ENCODE measurements around the gene ZACN. TPM values are rescaled to one million over a fixed set of nuclear protein-coding genes. Genes with fewer than 3 reads are reported as not detected.

The ZACN gene
- total RNA-seq = not detected

DNA sequence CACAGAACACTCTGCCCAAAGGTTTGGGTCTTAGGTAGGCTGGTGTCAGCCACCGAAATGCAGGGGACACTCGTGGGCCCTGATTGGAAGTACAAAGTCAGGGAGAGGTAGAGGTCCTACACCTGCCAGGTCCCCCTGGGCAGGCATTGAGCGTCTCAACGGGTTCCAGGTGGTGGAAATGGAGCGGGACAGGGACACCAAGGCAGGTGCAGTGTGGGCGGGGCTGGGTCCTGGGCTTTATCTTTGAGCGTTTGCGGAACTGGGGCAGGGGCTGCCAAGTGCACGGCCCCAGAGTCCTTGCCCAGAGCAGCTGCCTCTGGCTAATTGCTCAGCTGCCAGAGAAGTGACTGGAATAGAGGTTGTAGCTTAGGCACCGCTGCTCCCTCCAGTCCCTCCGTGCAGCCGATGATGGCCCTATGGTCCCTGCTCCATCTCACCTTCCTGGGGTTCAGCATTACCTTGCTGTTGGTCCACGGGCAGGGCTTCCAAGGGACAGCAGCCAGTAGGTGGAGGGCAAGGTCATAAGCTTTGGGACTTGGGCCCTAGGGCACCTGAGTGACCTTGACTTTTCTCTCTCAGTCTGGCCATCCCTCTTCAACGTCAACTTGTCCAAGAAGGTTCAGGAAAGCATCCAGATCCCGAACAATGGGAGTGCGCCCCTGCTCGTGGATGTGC, at the start of gene ZACN:
ZACN (plus strand) TSS at position 323 of the 675 bp plus-strand sequence; CDS start at position 406, 83 bp downstream.
- H3K4me1 ChIP-seq (ENCODE audit: control insufficient read depth in 1 of 2, low read depth in 2 of 2) = peaks cover 7 to 34% of the 10 kb centered on the region in 2 donors
- no peak within 1 kb of the TSS for H3K27ac ChIP-seq
- H3K4me3 ChIP-seq = no peak within 1 kb of the TSS
- peaks cover 13% of the 10 kb centered on the region for H3K27me3 ChIP-seq (replicated peaks; ENCODE audit: insufficient read depth)
- DNase-seq (ENCODE audit: low spot score) (no peak), ATAC-seq (ENCODE audit: insufficient number of reproducible peaks, low FRiP score, low read depth) (no peak)
- TF ChIP-seq, protein P1, sequence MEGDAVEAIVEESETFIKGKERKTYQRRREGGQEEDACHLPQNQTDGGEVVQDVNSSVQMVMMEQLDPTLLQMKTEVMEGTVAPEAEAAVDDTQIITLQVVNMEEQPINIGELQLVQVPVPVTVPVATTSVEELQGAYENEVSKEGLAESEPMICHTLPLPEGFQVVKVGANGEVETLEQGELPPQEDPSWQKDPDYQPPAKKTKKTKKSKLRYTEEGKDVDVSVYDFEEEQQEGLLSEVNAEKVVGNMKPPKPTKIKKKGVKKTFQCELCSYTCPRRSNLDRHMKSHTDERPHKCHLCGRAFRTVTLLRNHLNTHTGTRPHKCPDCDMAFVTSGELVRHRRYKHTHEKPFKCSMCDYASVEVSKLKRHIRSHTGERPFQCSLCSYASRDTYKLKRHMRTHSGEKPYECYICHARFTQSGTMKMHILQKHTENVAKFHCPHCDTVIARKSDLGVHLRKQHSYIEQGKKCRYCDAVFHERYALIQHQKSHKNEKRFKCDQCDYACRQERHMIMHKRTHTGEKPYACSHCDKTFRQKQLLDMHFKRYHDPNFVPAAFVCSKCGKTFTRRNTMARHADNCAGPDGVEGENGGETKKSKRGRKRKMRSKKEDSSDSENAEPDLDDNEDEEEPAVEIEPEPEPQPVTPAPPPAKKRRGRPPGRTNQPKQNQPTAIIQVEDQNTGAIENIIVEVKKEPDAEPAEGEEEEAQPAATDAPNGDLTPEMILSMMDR (IDR thresholded peaks at IDR 0.05) = no peak
- no peaks in the 10 kb centered on the region for H3K36me3 ChIP-seq
- H3K9me3 ChIP-seq = no peaks in the 10 kb centered on the region

DNA sequence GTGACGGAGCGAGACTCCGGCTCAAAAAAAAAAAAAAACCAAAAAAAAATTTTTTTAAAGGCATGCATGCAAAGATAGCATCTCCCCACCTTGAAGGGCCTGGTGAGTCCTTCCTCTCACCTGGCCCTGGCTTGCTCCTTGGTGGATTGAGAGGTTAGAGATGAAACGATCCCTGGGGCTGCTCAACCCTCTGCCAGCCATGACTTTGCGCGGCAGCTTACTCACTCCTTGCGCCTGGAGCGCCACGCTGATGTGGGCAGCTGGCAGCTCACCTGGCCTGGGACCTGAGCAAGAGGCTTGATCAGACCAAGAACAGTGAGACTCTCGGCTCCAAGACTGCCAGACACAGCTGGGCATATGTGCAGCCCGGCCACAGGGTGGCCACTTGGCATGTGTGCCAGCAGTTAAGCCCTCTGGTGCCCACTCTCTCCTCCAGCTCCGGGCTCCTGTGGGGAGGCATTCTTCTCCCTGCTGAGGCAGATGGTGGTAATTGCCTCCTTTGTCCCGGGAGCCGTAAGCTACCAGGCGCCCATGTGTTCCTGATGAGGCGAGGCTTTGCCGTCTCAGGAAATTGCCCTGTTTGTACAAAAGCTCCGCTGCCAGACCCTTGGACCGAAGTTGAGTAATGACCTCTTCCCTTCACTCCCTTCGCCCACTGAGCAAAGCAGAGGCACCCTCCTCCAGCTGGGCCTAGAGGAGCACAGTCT, 46.8 kb upstream of the ZACN start:
- Histone ChIP-seq H3K27me3 (replicated peaks; ENCODE audit: insufficient read depth) (no peaks in the 10 kb centered on the region), H3K9me3 (no peaks in the 10 kb centered on the region), H3K4me1 (ENCODE audit: control insufficient read depth in 1 of 2, low read depth in 2 of 2) (no peaks in the 10 kb centered on the region), H3K4me3 (no peak overlapping the region), H3K36me3 (no peaks in the 10 kb centered on the region), H3K27ac (no peak overlapping the region)
- TF ChIP-seq, protein P1 (IDR thresholded peaks at IDR 0.05) = no peak
- DNase-seq (ENCODE audit: low spot score) (no peak), ATAC-seq (ENCODE audit: insufficient number of reproducible peaks, low FRiP score, low read depth) (no peak)

GRCh38 chr17:76032780-76033108, 46.2 kb upstream of the ZACN start:
- no peak for ATAC-seq (ENCODE audit: insufficient number of reproducible peaks, low FRiP score, low read depth)

GRCh38 chr17:76033139-76033538, 45.8 kb upstream of the ZACN start:
- Histone ChIP-seq H3K36me3 (peaks cover 1% of the 10 kb centered on the region), H3K4me1 (ENCODE audit: control insufficient read depth in 1 of 2, low read depth in 2 of 2) (no peaks in the 10 kb centered on the region), H3K27ac (no peak overlapping the region), H3K4me3 (no peak overlapping the region), H3K27me3 (replicated peaks; ENCODE audit: insufficient read depth) (no peaks in the 10 kb centered on the region), H3K9me3 (no peaks in the 10 kb centered on the region)
- TF ChIP-seq, protein P1 (IDR thresholded peaks at IDR 0.05) = no peak
- ATAC-seq (ENCODE audit: insufficient number of reproducible peaks, low FRiP score, low read depth) = no peak
- DNase-seq (ENCODE audit: low spot score) = no peak

More at GRCh38 chr17:76032780-76033108, 46.2 kb upstream of the ZACN start:
- Histone ChIP-seq H3K36me3 (no peaks in the 10 kb centered on the region), H3K27me3 (replicated peaks; ENCODE audit: insufficient read depth) (no peaks in the 10 kb centered on the region), H3K9me3 (no peaks in the 10 kb centered on the region), H3K4me3 (no peak overlapping the region), H3K4me1 (ENCODE audit: control insufficient read depth in 1 of 2, low read depth in 2 of 2) (no peaks in the 10 kb centered on the region), H3K27ac (no peak overlapping the region)
- no peak for DNase-seq (ENCODE audit: low spot score)
- TF ChIP-seq, protein P1 (IDR thresholded peaks at IDR 0.05) = no peak

DNA sequence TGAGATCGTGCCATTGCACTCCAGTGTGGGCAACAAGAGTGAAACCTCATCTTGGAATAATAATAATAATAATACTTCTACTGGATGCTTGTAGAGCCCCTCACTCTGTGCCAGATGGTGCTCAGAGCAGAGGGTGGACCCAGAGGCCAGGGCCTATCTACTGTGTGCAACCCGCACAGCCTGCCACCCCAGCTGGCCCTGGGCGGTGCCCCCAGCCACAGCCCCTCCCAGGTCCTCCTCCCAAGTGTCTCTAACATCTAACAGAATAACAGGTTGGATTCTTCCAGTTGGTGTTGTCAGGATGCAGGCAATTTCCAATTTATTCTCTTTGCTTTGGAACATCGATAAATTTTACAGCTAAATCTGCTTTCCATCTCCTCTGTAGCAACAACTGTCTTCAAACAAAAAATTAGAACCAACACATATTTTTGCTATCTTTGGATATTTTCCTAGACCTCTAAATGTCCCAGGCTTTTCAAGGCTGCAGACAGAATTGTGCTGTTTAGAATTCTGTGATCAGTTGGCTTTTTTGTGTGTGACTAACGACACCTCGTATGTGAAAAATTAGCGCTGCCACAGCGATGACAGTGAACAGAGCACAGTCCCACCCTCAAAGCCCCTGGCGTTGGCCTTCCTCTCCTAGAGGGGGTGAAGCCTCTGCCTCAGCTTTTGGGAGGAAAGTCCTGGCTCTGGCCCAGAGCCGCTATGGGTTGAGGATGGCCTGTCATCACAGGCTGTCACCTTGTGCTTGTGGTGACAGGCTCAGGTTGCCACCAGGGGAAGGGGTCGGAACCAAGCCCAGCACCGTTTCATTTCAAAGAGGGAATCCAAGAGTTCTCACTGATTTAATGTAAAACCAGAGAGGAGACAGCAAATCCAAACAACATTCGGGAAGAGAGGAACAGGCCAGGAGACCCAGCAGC, 44.3 kb upstream of the ZACN start:
- Histone ChIP-seq H3K27me3 (replicated peaks; ENCODE audit: insufficient read depth) (no peaks in the 10 kb centered on the region), H3K36me3 (peaks cover 15% of the 10 kb centered on the region), H3K9me3 (no peaks in the 10 kb centered on the region), H3K4me3 (no peak overlapping the region), H3K4me1 (ENCODE audit: control insufficient read depth in 1 of 2, low read depth in 2 of 2) (no peaks in the 10 kb centered on the region), H3K27ac (no peak overlapping the region)
- DNase-seq (ENCODE audit: low spot score) (no peak), ATAC-seq (ENCODE audit: insufficient number of reproducible peaks, low FRiP score, low read depth) (no peak)
- TF ChIP-seq, protein P1 (IDR thresholded peaks at IDR 0.05) = no peak

All from thoracic aorta (tissue), 2 donors.